ENCODE data around the gene DDX43. TPM values are rescaled to one million over a fixed set of nuclear protein-coding genes. Genes with fewer than 3 reads are reported as not detected.

DDX43 gene
- not detected for total RNA-seq (2021; fragmentation: NEBNext Ultra II Directional; extraction: Animal tissue kit (Norgen Biotek cat#: 25700))
- long read RNA-seq: 0 reads

DNA sequence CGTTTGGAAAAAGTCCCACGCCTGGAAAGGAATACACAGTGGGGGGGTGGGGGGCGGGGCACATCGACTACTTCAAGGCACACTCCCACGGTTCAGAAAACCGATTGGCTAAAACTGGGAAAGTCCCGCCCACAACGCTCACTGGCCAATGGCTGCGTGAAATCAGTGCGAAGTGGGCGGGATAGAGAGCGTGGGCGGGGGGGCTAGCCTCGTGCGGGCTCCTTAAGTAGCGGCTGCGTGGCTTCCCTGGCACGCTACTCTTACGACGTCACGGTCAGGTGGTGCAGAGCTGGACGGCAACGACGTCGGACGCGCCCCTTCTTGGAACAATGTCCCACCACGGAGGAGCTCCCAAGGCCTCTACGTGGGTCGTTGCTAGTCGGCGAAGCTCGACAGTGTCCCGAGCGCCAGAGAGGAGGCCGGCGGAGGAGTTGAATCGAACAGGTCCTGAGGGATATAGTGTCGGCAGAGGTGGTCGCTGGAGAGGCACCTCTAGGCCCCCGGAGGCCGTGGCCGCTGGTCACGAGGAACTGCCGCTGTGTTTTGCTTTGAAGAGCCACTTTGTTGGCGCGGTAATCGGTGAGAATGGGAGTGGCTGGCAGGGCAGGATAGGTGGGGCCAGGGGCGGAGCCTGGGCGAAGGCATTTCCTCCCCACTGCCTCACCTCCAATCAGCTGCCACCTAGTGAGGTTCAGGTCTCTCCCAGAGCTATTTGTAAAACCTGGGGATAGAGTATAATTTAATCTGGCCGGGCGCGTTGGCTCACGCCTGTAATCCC, at the start of gene DDX43:
TSS of gene DDX43 (plus strand) at position 252 of the 778 bp plus-strand sequence. CDS start at position 330, 78 bp downstream.
- Mint-ChIP-seq H3K9me3 (no peaks in the 10 kb centered on the region), H3K27ac (no peak within 1 kb of the TSS), H3K36me3 (ENCODE audit: low read depth) (no peaks in the 10 kb centered on the region), H3K4me3 (no peak within 1 kb of the TSS), H3K27me3 (ENCODE audit: insufficient read depth) (no peaks in the 10 kb centered on the region; the same call in 1 of the 2 replicates), H3K4me1 (ENCODE audit: low read depth) (peaks cover 22% of the 10 kb centered on the region)
- TF ChIP-seq, protein P1, sequence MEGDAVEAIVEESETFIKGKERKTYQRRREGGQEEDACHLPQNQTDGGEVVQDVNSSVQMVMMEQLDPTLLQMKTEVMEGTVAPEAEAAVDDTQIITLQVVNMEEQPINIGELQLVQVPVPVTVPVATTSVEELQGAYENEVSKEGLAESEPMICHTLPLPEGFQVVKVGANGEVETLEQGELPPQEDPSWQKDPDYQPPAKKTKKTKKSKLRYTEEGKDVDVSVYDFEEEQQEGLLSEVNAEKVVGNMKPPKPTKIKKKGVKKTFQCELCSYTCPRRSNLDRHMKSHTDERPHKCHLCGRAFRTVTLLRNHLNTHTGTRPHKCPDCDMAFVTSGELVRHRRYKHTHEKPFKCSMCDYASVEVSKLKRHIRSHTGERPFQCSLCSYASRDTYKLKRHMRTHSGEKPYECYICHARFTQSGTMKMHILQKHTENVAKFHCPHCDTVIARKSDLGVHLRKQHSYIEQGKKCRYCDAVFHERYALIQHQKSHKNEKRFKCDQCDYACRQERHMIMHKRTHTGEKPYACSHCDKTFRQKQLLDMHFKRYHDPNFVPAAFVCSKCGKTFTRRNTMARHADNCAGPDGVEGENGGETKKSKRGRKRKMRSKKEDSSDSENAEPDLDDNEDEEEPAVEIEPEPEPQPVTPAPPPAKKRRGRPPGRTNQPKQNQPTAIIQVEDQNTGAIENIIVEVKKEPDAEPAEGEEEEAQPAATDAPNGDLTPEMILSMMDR (IDR thresholded peaks at IDR 0.05): no peak
- no peak for DNase-seq

- TF ChIP-seq, protein P1 (IDR thresholded peaks at IDR 0.05): no peak
- no peak for DNase-seq
- Mint-ChIP-seq H3K36me3 (ENCODE audit: low read depth) (no peaks in the 10 kb centered on the region), H3K27me3 (ENCODE audit: insufficient read depth) (peaks cover 32% of the 10 kb centered on the region), H3K27ac (no peak overlapping the region), H3K4me1 (ENCODE audit: low read depth) (no peaks in the 10 kb centered on the region), H3K4me3 (no peak overlapping the region), H3K9me3 (no peaks in the 10 kb centered on the region)
These were observed 46.0 kb upstream of the DDX43 start for GRCh38 chr6:73348550-73349204.

GRCh38 chr6:73349311-73349710, 45.3 kb upstream of the DDX43 start:
- Mint-ChIP-seq H3K4me3 (no peak overlapping the region), H3K36me3 (ENCODE audit: low read depth) (no peaks in the 10 kb centered on the region), H3K9me3 (no peaks in the 10 kb centered on the region), H3K4me1 (ENCODE audit: low read depth) (no peaks in the 10 kb centered on the region), H3K27me3 (ENCODE audit: insufficient read depth) (peaks cover 26% of the 10 kb centered on the region), H3K27ac (no peak overlapping the region)
- TF ChIP-seq, protein P1 (IDR thresholded peaks at IDR 0.05): no peak
- DNase-seq: no peak

GRCh38 chr6:73353636-73354593, 40.7 kb upstream of the DDX43 start, which contains the start of gene DPPA5:
Gene DPPA5, minus strand, starts transcription at chr6:73354276. Its CDS starts 51 bp downstream, at chr6:73354225.
- no peaks in the 10 kb centered on the region for H3K4me1 Mint-ChIP-seq (ENCODE audit: low read depth)
- no peak within 1 kb of the TSS for H3K4me3 Mint-ChIP-seq
- no peaks in the 10 kb centered on the region for H3K36me3 Mint-ChIP-seq (ENCODE audit: low read depth)
- H3K27ac Mint-ChIP-seq: no peak within 1 kb of the TSS
- no peak for DNase-seq
- TF ChIP-seq, protein P1 (IDR thresholded peaks at IDR 0.05): no peak
- no peaks in the 10 kb centered on the region for H3K9me3 Mint-ChIP-seq
- peaks cover 20% of the 10 kb centered on the region for H3K27me3 Mint-ChIP-seq (ENCODE audit: insufficient read depth)

DNA sequence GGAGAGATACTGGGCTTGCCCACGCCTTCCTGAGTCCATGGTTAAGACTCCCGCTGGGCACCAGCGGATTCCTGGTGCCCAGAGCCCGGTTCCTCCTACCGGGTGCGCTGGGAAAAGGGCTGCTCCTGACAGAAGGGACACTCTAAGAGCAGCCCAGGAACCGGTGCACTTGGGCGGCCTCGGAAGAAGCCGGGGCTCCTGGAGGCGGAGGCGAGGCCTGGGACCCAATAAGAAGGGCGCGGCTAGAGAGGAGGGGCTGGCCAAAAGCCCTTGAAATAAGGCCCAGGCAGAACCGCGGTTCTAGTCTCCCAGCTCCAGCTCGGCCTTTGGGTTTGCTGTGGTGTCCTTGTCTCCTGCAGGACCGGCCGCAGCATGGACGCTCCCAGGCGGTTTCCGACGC, 32.3 kb upstream of the DDX43 start, which contains the start of gene KHDC3L:
TSS of gene KHDC3L (plus strand) at position 301 of the 400 bp plus-strand sequence. CDS start at position 373, 72 bp downstream.
- H3K27ac Mint-ChIP-seq: no peak within 1 kb of the TSS
- TF ChIP-seq, protein P1 (IDR thresholded peaks at IDR 0.05): no peak
- no peaks in the 10 kb centered on the region for H3K9me3 Mint-ChIP-seq
- H3K36me3 Mint-ChIP-seq (ENCODE audit: low read depth): no peaks in the 10 kb centered on the region
- H3K4me3 Mint-ChIP-seq: no peak within 1 kb of the TSS
- DNase-seq: no peak
- H3K27me3 Mint-ChIP-seq (ENCODE audit: insufficient read depth): no peaks in the 10 kb centered on the region; the same call in none of the 2 replicates
- no peaks in the 10 kb centered on the region for H3K4me1 Mint-ChIP-seq (ENCODE audit: low read depth)

Data from HFFc6 (cell line).